GM12865 (cell line): ENCODE data around the gene PCDH8.

Experiments
- DNase-seq: peaks from one replicate; pipeline ENCODE4 v3.0.0; 2010; ENCODE audit warnings: low read depth
- H3K4me3 ChIP-seq: 2 replicates; pipeline ENCODE4 v1.5.1; 2011; ENCODE audit warnings: mild to moderate bottlenecking, low read depth, low read length, control low read depth
- CTCF ChIP-seq: IDR thresholded peaks from 2 replicates; pipeline ENCODE4 v1.5.1; 2011; ENCODE audit warnings: low read length, control low read depth, low read depth, inconsistent platforms; ENCODE audit not compliant: insufficient read depth; ENCODE audit errors: missing control alignments

PCDH8 gene, protein sequence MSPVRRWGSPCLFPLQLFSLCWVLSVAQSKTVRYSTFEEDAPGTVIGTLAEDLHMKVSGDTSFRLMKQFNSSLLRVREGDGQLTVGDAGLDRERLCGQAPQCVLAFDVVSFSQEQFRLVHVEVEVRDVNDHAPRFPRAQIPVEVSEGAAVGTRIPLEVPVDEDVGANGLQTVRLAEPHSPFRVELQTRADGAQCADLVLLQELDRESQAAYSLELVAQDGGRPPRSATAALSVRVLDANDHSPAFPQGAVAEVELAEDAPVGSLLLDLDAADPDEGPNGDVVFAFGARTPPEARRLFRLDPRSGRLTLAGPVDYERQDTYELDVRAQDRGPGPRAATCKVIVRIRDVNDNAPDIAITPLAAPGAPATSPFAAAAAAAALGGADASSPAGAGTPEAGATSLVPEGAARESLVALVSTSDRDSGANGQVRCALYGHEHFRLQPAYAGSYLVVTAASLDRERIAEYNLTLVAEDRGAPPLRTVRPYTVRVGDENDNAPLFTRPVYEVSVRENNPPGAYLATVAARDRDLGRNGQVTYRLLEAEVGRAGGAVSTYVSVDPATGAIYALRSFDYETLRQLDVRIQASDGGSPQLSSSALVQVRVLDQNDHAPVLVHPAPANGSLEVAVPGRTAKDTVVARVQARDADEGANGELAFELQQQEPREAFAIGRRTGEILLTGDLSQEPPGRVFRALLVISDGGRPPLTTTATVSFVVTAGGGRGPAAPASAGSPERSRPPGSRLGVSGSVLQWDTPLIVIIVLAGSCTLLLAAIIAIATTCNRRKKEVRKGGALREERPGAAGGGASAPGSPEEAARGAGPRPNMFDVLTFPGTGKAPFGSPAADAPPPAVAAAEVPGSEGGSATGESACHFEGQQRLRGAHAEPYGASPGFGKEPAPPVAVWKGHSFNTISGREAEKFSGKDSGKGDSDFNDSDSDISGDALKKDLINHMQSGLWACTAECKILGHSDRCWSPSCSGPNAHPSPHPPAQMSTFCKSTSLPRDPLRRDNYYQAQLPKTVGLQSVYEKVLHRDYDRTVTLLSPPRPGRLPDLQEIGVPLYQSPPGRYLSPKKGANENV

GRCh38 chr13:52848455-52849195, at the start of gene PCDH8:
Gene PCDH8 (minus strand): TSS chr13:52848640. CDS start chr13:52848436, 204 bp downstream.
- H3K4me3 ChIP-seq = no peak within 1 kb of the TSS
- no peak for DNase-seq
- TF ChIP-seq CTCF = no peak

DNA sequence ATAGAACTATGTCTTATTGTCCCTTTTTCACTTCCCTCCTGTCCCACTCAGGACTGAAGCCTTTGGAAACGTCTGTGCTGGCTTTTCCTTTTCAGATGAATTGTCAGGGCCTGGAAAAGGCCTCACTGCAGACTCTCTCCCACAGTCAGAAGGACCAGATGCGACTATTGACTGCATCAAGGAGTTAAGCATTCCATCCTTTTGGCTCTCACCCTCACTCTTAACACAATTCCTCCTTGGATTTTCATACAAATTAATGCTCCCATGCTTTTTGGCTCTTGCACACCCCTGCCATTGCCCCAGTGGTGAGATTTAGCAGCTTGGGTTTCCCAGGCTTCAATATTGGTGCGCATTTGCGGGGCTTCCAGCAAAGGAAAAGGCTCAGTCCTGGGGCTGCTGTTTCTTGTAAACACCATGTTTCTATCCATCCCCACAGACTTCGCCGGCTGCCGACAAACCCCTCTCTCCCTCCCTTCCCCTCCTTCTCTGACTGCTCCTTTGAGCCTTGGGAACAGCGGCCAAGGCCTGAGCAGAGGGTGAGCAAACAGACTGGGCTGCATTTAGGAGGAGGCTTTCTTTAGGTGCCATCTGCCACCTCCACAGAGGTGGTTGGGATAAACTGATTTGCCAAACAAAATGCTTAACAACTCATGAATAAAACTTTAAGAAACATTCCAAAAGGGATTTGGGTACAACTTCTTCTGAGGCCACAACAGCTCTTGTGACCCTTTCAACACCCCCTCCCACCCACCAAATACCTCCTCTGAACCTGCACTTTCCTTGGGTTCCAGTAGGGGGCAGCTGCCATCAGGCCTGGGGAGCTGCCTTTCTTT, 48.6 kb upstream of the PCDH8 start:
- H3K4me3 ChIP-seq = no peak overlapping the region
- DNase-seq = peak; percentile 22
- peak; percentile 71 for TF ChIP-seq CTCF

DNA sequence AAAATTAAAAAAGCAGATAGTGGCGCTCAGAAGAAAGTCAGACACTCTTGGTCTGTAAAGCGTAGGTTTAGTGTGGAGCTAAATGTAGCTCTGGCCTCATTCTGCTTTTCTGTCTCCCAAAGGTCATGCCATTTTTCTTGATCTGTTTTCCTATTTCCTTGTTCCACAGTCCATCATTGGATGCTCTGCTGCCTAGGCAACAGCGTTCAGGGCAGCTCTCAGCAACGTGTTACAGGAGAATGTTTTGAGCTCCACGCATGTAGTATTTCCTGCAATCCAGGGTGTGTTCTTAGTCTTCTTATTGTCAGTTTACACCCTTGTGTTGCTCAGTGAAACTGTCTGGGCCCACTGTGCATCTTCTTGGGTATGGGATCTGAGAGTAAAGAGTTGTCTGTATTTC, 46.0 kb upstream of the PCDH8 start:
- no peak overlapping the region for H3K4me3 ChIP-seq
- no peak for TF ChIP-seq CTCF
- DNase-seq = no peak

DNA sequence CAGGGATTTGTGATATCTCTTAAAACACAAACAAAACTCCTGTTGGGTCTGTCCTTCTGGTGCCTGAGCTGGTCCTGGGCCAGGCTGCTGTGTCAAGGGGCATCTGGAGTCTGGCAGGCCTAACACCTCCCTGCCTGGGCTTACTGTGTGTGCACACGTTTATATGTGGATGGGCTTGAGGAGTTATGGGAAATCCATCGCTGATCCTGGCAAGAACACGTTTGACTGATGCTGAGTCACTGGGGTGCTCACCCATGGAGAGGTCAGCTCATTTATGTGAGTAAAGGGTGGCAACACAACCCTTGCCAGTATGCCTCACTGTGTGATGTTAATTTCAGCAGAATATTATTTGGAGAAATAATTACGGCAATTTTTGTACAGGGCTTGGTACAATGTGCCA, 44.5 kb upstream of the PCDH8 start:
- no peak for DNase-seq
- H3K4me3 ChIP-seq = no peak overlapping the region
- no peak for TF ChIP-seq CTCF

- no peak overlapping the region for H3K4me3 ChIP-seq
- no peak for TF ChIP-seq CTCF
- DNase-seq = no peak
Measured at GRCh38 chr13:52891706-52892105, 43.3 kb upstream of the PCDH8 start.
